OCI-LY7 (cell line): ENCODE measurements around the gene RNF166. TPM values are rescaled to one million over a fixed set of nuclear protein-coding genes. Genes with fewer than 3 reads are reported as not detected.

Experiments
- BruUV-seq: library from RNA; stranded (reverse); fragments of 400-500 nt; replicated peaks from 2 replicates; lab custom pipeline; 2021; lab: Mats Ljungman, UMichigan
- CTCF ChIA-PET: fragments of 300-600 bp; sonication (Branson Sonifier 250); formaldehyde crosslinking; loops from one replicate; lab custom pipeline; 2022; ENCODE audit warnings: antibody characterized with exemption; ENCODE audit not compliant: unreplicated experiment; lab: Charles Lee
- POLR2A ChIA-PET: fragments of 300-600 bp; sonication (Branson Sonifier 250); formaldehyde crosslinking; loops from one replicate; lab custom pipeline; 2022; ENCODE audit warnings: antibody characterized with exemption; lab: Charles Lee
- DNase-seq: peaks from one replicate; pipeline ENCODE4 v3.0.0-alpha.2; 2015; ENCODE audit warnings: low spot score
- H2AFZ ChIP-seq: fragments of 200-600 bp; sonication (generic), shearing (Covaris generic); 2 replicates; pipeline ENCODE4 v1.6.1; 2014; ENCODE audit warnings: mild to moderate bottlenecking, antibody characterized with exemption, low read length, moderate library complexity
- H3K27ac ChIP-seq: fragments of 200-600 bp; sonication (generic); 2 replicates; pipeline ENCODE4 v1.5.1; 2014; ENCODE audit warnings: mixed run types, low read depth, mild to moderate bottlenecking, moderate library complexity, low read length, inconsistent platforms; ENCODE audit not compliant: poor library complexity, severe bottlenecking
- H3K36me3 ChIP-seq: fragments of 200-600 bp; sonication (generic); 2 replicates; pipeline ENCODE4 v1.6.1; 2014; ENCODE audit warnings: mild to moderate bottlenecking, antibody characterized with exemption, low read length, moderate library complexity, mixed read lengths; ENCODE audit not compliant: insufficient read depth
- H3K4me1 ChIP-seq: fragments of 200-600 bp; sonication (generic); 2 replicates; pipeline ENCODE4 v1.5.1; 2014; ENCODE audit warnings: mild to moderate bottlenecking, low read length; ENCODE audit not compliant: insufficient read depth, poor library complexity, severe bottlenecking
- H3K4me2 ChIP-seq: fragments of 200-600 bp; sonication (generic); 2 replicates; pipeline ENCODE4 v1.6.1; 2014; ENCODE audit warnings: mild to moderate bottlenecking, low read length
- H3K4me3 ChIP-seq: fragments of 200-600 bp; sonication (generic); 2 replicates; pipeline ENCODE4 v1.5.1; 2014; ENCODE audit warnings: mild to moderate bottlenecking, low read depth, low read length; ENCODE audit not compliant: poor library complexity, severe bottlenecking
- H3K79me2 ChIP-seq: fragments of 200-600 bp; sonication (generic); 2 replicates; pipeline ENCODE4 v1.6.1; 2016; ENCODE audit warnings: low read depth, mild to moderate bottlenecking, low read length, moderate library complexity, mixed read lengths; ENCODE audit not compliant: insufficient read depth
- H3K9me2 ChIP-seq: fragments of 200-600 bp; sonication (generic); 2 replicates; pipeline ENCODE4 v1.6.1; 2016; ENCODE audit warnings: mild to moderate bottlenecking, low read length, mixed read lengths; ENCODE audit not compliant: insufficient read depth
- H3K9me3 ChIP-seq: fragments of 200-600 bp; sonication (generic); 2 replicates; pipeline ENCODE4 v1.6.1; 2014; ENCODE audit warnings: mild to moderate bottlenecking, mixed run types, low read length, mixed read lengths
- H4K20me1 ChIP-seq: fragments of 200-600 bp; sonication (generic); 2 replicates; pipeline ENCODE4 v1.6.1; 2014; ENCODE audit warnings: mild to moderate bottlenecking, antibody characterized with exemption, low read length, moderate library complexity, mixed read lengths; ENCODE audit not compliant: insufficient read depth
- EZH2phosphoT487 ChIP-seq: fragments of 200-600 bp; sonication (generic); IDR thresholded peaks from 2 replicates; pipeline ENCODE4 v1.6.1; 2018; ENCODE audit warnings: low read depth, borderline replicate concordance, mild to moderate bottlenecking, mixed run types, antibody characterized with exemption, low read length, moderate library complexity, mixed read lengths
- intact Hi-C: fragments of 100-400 bp; cut with micrococcal nuclease; formaldehyde crosslinking; loops from one replicate; pipeline ENCODE4 v1.10.0; 2022; ENCODE audit not compliant: unreplicated experiment
- total RNA-seq, 2 experiments: library from RNA; depleted of rRNA in 1 of 2; stranded (reverse); fragments of >200 nt in 1 of 2; shearing (Covaris generic) in 1 of 2; gene quantifications; 2 replicates each; pipeline ENCODE4 v1.2.3, GENCODE V29; 2014 to 2022
- TF ChIP-seq, protein P1 (sequence below): fragments of 200-600 bp; sonication (generic); conservative IDR thresholded peaks from 2 replicates; pipeline ENCODE4 v1.5.1; 2014; ENCODE audit warnings: mild to moderate bottlenecking, antibody characterized with exemption, low read length, moderate library complexity, mixed read lengths

The RNF166 gene
- total RNA-seq, 2 experiments from 2014 or later: 52.4 to 56.2 TPM

DNA sequence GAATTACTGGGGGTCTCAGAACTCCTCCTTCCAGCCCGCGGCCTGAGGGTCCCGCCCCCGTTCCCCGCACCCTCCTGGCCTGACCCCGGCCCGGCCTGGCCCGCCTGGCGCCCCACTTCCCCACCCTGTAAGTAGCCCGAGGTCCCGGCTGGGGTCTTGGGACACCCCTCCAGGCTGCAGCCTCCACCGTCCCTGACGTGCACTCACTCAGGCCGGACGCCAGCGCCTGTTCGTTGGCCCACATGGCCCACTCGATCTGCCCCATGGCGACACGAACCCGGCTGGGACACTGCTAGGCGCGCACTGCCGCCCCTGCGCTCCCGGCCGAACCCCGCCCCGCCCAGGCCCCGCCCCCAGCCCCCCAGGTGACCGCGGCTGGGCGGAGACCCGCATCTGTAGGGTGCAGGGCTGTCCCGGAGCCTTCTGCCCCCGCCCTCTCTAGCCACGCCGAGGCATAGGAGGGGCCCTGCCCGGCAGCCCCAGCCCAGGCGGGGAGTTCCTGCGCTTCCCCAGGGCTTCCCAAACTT is 55.4 kb downstream of the RNF166 start, which contains the start of gene CYBA:
CYBA (minus strand) TSS at position 305 of the 527 bp plus-strand sequence; CDS start at position 265, 40 bp downstream.
- DNase-seq: peak; percentile 88
- TF ChIP-seq, protein P1, sequence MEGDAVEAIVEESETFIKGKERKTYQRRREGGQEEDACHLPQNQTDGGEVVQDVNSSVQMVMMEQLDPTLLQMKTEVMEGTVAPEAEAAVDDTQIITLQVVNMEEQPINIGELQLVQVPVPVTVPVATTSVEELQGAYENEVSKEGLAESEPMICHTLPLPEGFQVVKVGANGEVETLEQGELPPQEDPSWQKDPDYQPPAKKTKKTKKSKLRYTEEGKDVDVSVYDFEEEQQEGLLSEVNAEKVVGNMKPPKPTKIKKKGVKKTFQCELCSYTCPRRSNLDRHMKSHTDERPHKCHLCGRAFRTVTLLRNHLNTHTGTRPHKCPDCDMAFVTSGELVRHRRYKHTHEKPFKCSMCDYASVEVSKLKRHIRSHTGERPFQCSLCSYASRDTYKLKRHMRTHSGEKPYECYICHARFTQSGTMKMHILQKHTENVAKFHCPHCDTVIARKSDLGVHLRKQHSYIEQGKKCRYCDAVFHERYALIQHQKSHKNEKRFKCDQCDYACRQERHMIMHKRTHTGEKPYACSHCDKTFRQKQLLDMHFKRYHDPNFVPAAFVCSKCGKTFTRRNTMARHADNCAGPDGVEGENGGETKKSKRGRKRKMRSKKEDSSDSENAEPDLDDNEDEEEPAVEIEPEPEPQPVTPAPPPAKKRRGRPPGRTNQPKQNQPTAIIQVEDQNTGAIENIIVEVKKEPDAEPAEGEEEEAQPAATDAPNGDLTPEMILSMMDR: no peak
- no peak for TF ChIP-seq EZH2phosphoT487
- peaks cover 36% of the 10 kb centered on the region for H3K4me1 ChIP-seq
- intact Hi-C loops: loop anchor here (1.0 to 5.0 kb wide), 5 partner anchors 12 to 1006 kb away; partner anchors contain the start of genes CHMP1A, MVD and SPATA33
- H2AFZ ChIP-seq: no peak within 1 kb of the TSS
- peak within 1 kb of the TSS; percentile 100 for H3K4me2 ChIP-seq
- no peaks in the 10 kb centered on the region for H3K9me3 ChIP-seq
- no TSS peak for BruUV-seq
- peaks cover 31% of the 10 kb centered on the region for H3K79me2 ChIP-seq
- peak within 1 kb of the TSS; percentile 94 for H3K27ac ChIP-seq
- peak within 1 kb of the TSS; percentile 90 for H3K4me3 ChIP-seq
- peaks cover 59% of the 10 kb centered on the region for H3K36me3 ChIP-seq
- H4K20me1 ChIP-seq: peaks cover 17% of the 10 kb centered on the region
- POLR2A ChIA-PET: no interaction called here
- CTCF ChIA-PET: no interaction called here
- no peaks in the 10 kb centered on the region for H3K9me2 ChIP-seq

DNA sequence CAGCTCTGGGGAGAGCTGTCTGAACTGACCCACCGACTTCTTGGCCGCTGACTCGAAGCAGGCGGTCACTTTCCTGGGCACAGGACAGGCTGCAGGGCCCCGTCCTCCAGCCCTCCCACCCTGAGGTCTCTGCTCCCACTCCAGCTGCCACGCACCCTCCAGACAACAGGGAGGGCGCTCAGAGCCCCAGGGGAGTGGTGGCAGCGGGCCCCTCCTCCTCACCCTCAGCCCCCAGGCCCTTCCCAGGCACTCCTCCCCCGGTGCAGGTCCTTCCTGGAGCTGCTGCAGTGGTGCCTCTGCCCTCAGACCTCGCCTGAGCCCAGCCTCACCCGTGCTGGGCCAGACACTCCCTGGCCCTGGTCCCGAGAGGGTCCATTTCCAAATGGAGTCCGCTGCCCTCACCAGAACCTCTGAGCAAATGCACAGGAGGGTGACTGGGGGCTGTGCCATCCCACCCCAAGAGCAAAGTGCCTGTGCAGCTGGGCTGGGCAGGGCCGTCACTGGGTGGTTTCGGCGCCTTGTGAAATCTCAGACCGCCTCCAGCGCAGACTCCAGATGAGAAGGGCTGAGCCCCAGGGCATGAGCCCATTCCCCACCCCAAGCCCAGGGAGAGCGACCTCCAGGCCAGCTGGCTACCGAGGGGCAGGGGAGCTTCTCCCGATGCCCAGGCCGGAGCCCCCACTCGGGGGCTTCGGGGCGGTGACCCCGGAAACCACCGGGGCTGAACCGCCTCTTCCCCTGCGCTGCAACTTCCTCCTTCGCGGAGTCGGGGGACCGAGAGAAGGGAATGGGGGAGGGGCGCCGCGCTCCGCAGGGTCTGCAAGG is 56.1 kb downstream of the RNF166 start:
- Histone ChIP-seq H3K36me3 (peaks cover 60% of the 10 kb centered on the region), H4K20me1 (peaks cover 17% of the 10 kb centered on the region), H3K4me2 (peak overlapping the region; percentile 100), H2AFZ (no peak overlapping the region), H3K9me2 (no peaks in the 10 kb centered on the region), H3K9me3 (no peaks in the 10 kb centered on the region), H3K4me3 (peak overlapping the region; percentile 90), H3K27ac (peak overlapping the region; percentile 94), H3K4me1 (peaks cover 36% of the 10 kb centered on the region), H3K79me2 (peaks cover 31% of the 10 kb centered on the region)
- peak; percentile 54 for DNase-seq
- TF ChIP-seq, protein P1: no peak
- ChIA-PET POLR2A (no interaction called here), CTCF (no interaction called here)
- intact Hi-C loops: loop anchor here (2.0 to 5.0 kb wide), 2 partner anchors 15 to 1007 kb away; partner anchors contain the start of genes CHMP1A and SPATA33
- BruUV-seq: no TSS peak
